Measurements from ENCODE around the gene JUN. TPM values are rescaled to one million over a fixed set of nuclear protein-coding genes. Genes with fewer than 3 reads are reported as not detected.

Gene JUN
- total RNA-seq, 1 donor from 2014 or later: 134 TPM

DNA sequence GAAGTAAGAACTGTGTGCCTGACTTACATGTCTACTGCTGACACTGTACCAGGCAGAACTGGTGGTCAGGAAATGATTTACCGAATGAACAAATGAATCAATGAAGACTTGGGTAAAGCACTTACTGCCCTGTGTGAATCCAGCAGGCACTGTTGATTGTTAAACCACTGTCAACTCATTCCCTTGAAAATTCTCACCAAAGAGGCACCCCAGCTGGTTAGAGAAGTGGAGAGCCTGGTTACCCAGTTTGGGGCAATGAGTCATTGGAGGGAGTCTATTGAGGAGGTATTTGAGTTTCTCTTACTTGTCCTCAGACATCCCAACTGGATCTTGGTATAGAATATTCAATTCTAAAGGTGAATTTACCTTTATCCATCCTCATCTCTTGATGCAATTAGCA lies 34.2 kb downstream of the JUN start:
- H3K9me3 Mint-ChIP-seq (ENCODE audit: unreplicated experiment): no peaks in the 10 kb centered on the region
- H3K4me1 Mint-ChIP-seq (ENCODE audit: unreplicated experiment): peaks cover 19% of the 10 kb centered on the region
- DNase-seq (ENCODE audit: extremely low spot score, unreplicated experiment): no peak
- H3K27ac Mint-ChIP-seq (ENCODE audit: unreplicated experiment): no peak overlapping the region
- H3K27me3 Mint-ChIP-seq (ENCODE audit: unreplicated experiment): no peaks in the 10 kb centered on the region
- TF ChIP-seq, protein P1, sequence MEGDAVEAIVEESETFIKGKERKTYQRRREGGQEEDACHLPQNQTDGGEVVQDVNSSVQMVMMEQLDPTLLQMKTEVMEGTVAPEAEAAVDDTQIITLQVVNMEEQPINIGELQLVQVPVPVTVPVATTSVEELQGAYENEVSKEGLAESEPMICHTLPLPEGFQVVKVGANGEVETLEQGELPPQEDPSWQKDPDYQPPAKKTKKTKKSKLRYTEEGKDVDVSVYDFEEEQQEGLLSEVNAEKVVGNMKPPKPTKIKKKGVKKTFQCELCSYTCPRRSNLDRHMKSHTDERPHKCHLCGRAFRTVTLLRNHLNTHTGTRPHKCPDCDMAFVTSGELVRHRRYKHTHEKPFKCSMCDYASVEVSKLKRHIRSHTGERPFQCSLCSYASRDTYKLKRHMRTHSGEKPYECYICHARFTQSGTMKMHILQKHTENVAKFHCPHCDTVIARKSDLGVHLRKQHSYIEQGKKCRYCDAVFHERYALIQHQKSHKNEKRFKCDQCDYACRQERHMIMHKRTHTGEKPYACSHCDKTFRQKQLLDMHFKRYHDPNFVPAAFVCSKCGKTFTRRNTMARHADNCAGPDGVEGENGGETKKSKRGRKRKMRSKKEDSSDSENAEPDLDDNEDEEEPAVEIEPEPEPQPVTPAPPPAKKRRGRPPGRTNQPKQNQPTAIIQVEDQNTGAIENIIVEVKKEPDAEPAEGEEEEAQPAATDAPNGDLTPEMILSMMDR (IDR thresholded peaks at IDR 0.05): no peak
- no peak overlapping the region for H3K4me3 Mint-ChIP-seq (ENCODE audit: unreplicated experiment)
- no peaks in the 10 kb centered on the region for H3K36me3 Mint-ChIP-seq (ENCODE audit: unreplicated experiment)

DNA sequence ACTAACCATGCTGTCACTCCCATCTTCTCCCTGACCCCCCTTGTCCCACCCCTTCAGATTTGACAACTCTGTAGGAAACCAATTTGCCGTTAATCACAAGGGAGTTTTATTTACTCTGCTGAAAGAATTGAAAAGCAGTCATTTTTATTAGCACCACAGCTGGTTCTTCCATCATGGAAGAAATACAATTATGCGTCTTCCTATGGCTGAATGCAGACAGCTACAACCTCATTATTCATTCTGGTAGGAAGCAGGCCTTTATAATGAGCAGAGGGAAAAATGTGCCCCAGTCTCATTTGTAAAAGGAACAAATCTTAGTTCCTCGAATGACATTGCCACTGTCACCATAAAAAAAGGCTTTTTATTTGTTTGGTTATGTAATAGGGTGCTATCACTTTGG lies 35.2 kb downstream of the JUN start:
- Mint-ChIP-seq H3K9me3 (ENCODE audit: unreplicated experiment) (no peaks in the 10 kb centered on the region), H3K36me3 (ENCODE audit: unreplicated experiment) (no peaks in the 10 kb centered on the region), H3K4me3 (ENCODE audit: unreplicated experiment) (no peak overlapping the region), H3K4me1 (ENCODE audit: unreplicated experiment) (peaks cover 9% of the 10 kb centered on the region), H3K27ac (ENCODE audit: unreplicated experiment) (no peak overlapping the region), H3K27me3 (ENCODE audit: unreplicated experiment) (no peaks in the 10 kb centered on the region)
- TF ChIP-seq, protein P1 (IDR thresholded peaks at IDR 0.05): no peak
- DNase-seq (ENCODE audit: extremely low spot score, unreplicated experiment): no peak

DNA sequence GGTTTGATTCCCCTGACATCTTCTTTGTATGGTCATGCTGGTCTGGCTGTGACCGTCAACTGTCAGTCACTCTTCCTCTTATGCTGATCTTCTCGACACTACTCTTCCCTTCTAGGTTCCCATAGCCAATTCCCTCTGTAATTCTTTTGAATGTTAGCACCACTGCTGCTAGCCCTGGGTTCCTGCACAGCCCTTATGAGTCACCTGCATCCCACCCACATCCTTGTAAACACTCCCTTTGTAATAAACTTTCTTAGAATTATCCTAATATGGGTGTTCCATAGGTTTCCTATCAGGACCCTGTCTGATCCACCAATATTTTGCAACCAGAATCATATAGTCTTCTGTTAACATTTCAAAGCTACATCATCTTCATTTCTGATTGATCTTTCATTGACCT lies 37.1 kb downstream of the JUN start:
- H3K9me3 Mint-ChIP-seq (ENCODE audit: unreplicated experiment): no peaks in the 10 kb centered on the region

DNA sequence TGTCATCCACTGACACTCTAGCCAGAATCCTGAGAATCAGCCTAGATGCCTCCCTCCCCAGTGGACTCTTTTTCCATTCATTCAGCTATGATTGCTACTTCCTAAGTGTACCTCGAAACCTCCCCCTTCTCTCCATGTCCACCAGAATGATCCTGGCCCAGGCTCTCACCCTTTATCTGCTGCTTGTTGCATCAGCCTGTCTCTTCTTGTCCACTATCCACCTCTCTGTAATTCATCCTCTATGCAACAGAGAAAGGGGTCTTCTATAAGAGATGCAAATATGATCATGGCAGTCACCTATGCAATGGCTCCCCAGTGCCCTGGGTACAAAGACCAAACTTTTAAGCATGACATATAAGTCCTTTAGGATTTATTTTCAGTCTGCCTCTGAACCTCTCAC lies 37.7 kb downstream of the JUN start:
- DNase-seq (ENCODE audit: extremely low spot score, unreplicated experiment): no peak
- no peak overlapping the region for H3K27ac Mint-ChIP-seq (ENCODE audit: unreplicated experiment)
- H3K27me3 Mint-ChIP-seq (ENCODE audit: unreplicated experiment): no peaks in the 10 kb centered on the region
- H3K4me3 Mint-ChIP-seq (ENCODE audit: unreplicated experiment): no peak overlapping the region
- TF ChIP-seq, protein P1 (IDR thresholded peaks at IDR 0.05): no peak
- H3K4me1 Mint-ChIP-seq (ENCODE audit: unreplicated experiment): peaks cover 7% of the 10 kb centered on the region
- H3K36me3 Mint-ChIP-seq (ENCODE audit: unreplicated experiment): no peaks in the 10 kb centered on the region
- H3K9me3 Mint-ChIP-seq (ENCODE audit: unreplicated experiment): no peaks in the 10 kb centered on the region

More for the DNA sequence above, 37.1 kb downstream of the JUN start:
- H3K27ac Mint-ChIP-seq (ENCODE audit: unreplicated experiment): no peak overlapping the region
- H3K36me3 Mint-ChIP-seq (ENCODE audit: unreplicated experiment): no peaks in the 10 kb centered on the region
- DNase-seq (ENCODE audit: extremely low spot score, unreplicated experiment): no peak
- H3K4me1 Mint-ChIP-seq (ENCODE audit: unreplicated experiment): peaks cover 2% of the 10 kb centered on the region
- no peaks in the 10 kb centered on the region for H3K27me3 Mint-ChIP-seq (ENCODE audit: unreplicated experiment)
- H3K4me3 Mint-ChIP-seq (ENCODE audit: unreplicated experiment): no peak overlapping the region
- TF ChIP-seq, protein P1 (IDR thresholded peaks at IDR 0.05): no peak

DNA sequence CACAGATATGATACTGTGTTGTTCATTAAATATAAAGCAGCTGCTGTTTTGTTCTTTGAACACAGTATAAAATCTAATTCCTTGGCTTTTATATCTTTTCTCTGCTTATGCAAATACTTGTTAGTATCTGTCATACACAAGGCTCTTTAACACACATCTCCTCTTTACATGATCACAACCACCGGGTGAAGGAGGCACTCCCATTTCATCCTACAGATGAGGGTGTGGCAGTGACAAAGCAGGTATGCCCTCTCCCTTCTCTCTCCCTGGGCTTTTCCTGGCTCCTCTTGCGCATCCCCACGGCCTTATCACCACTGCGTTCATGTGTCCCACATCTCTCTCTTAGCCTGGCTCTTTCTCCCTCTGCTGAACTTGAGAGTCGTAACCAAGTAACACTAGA lies 38.2 kb downstream of the JUN start:
- Mint-ChIP-seq H3K4me3 (ENCODE audit: unreplicated experiment) (no peak overlapping the region), H3K27me3 (ENCODE audit: unreplicated experiment) (no peaks in the 10 kb centered on the region), H3K36me3 (ENCODE audit: unreplicated experiment) (no peaks in the 10 kb centered on the region), H3K4me1 (ENCODE audit: unreplicated experiment) (peaks cover 7% of the 10 kb centered on the region), H3K27ac (ENCODE audit: unreplicated experiment) (no peak overlapping the region), H3K9me3 (ENCODE audit: unreplicated experiment) (no peaks in the 10 kb centered on the region)
- TF ChIP-seq, protein P1 (IDR thresholded peaks at IDR 0.05): no peak
- no peak for DNase-seq (ENCODE audit: extremely low spot score, unreplicated experiment)
